HG03432 (cell line): ENCODE data around the gene BCAN.
"Not testable (repeated sequence)": the region's sequence is repeated elsewhere in the genome, so short reads cannot be mapped to it uniquely, and the experiment has no call there.

Experiments
- ATAC-seq: cut with Tn5 transposase; IDR thresholded peaks from one replicate; pipeline ENCODE4 v1.9.1; 2021; ENCODE audit warnings: mild to moderate bottlenecking, moderate library complexity; ENCODE audit not compliant: unreplicated experiment

Gene BCAN

GRCh38 chr1:156616463-156616862 lies 25.5 kb upstream of the BCAN start:
- ATAC-seq, result no peak

GRCh38 chr1:156618853-156619581 lies 22.9 kb upstream of the BCAN start, which contains the start of gene HAPLN2:
TSS of gene HAPLN2 (plus strand) at chr1:156619415. CDS start at chr1:156623491, 4,076 bp downstream.
- ATAC-seq, result no peak

DNA sequence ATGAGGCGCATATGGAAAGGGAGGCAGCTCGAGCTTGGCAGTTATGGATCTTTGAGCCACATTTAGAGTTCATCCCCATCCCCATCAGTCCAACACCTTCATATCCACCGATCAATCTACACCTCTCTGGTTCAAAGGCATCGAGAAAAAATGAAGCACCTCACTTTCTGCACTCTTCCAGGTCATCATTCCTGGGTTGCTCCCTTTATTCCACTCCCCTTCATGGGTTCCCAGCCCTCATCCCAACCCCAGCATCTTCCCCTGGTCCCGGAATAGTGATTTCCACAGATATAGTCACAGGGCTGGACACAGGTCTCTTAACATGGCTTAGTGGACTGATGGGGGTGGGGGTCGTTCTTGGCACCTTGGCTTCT lies 22.3 kb upstream of the BCAN start:
- no peak for ATAC-seq

DNA sequence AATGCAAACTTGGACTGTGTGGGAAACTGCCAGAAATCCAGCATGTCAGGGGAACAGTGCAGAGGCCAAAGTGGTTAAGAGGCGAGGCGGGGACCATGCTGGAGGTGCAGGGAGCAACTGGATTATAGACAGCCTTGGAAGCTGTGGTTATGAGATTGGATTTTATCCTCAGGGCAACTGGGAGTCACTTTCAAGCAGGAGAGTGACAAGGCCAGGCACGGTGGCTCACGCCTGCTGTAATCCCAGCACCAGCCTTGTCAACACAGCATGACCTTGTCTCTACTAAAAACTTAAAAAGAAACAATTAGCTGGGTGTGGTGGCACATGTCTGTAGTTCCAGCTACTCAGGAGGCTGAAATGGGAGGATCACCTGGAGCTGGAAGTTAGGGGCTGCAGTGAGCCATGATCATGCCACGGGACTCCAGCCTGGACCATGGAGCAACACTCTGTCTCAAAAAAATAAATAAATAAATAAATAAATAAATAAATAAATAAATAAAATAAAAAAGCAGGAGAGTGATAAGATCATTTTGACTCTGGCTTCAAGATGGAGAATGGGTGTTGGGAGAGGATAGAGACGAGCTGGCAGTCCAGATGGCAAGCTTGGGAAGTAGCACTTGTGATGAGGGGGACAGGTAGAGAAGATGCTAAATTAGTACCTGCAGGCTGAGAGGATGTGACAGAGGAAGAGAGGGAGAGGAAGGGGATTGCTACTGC lies 19.2 kb upstream of the BCAN start:
- no peak for ATAC-seq

DNA sequence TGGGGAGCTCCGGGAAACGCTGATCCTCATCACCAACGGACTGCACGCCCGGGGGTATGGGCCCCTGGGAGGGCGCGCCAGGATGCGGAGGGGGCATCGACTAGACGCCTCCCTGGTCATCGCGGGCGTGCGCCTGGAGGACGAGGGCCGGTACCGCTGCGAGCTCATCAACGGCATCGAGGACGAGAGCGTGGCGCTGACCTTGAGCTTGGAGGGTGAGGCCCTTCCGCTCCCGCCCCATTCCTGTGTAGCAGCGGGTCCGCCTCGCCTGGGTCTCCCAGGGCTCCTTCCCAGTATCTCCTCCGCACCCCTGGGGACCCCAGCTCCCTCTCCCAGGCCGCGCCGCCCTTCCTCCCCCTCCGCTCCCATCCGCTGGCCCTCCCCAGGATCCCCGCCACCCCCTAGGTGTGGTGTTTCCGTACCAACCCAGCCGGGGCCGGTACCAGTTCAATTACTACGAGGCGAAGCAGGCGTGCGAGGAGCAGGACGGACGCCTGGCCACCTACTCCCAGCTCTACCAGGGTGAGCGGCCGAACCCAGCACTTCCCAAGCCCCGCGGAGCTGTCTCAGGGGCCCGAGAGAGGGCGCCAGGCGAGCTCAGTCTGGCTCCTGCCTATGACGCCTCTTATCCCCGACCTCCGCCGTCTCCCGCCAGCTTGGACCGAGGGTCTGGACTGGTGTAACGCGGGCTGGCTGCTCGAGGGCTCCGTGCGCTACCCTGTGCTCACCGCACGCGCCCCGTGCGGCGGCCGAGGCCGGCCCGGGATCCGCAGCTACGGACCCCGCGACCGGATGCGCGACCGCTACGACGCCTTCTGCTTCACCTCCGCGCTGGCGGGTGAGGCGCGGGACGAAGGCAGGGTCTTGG lies 17.7 kb upstream of the BCAN start:
- ATAC-seq, result no peak

DNA sequence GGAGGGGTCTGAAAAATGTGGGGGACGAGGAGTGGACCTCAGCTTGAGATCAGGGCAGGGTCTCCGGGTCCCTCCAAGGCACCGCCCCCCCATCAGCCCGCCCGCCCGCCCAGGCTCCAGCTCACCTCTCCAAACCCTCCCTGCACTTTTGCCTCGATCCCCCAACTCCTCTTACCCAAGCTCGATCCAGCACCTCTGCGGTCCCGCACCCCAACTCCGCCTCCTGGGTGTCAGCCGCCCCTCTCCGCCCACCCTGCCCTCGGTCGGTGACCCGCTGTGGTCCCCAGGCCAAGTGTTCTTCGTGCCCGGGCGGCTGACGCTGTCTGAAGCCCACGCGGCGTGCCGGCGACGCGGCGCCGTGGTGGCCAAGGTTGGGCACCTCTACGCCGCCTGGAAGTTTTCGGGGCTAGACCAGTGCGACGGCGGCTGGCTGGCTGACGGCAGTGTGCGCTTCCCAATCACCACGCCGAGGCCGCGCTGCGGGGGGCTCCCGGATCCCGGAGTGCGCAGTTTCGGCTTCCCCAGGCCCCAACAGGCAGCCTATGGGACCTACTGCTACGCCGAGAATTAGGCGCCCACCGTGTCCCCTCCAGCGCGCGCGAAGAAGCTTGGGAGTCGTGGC lies 17.0 kb upstream of the BCAN start:
- ATAC-seq, result no peak

DNA sequence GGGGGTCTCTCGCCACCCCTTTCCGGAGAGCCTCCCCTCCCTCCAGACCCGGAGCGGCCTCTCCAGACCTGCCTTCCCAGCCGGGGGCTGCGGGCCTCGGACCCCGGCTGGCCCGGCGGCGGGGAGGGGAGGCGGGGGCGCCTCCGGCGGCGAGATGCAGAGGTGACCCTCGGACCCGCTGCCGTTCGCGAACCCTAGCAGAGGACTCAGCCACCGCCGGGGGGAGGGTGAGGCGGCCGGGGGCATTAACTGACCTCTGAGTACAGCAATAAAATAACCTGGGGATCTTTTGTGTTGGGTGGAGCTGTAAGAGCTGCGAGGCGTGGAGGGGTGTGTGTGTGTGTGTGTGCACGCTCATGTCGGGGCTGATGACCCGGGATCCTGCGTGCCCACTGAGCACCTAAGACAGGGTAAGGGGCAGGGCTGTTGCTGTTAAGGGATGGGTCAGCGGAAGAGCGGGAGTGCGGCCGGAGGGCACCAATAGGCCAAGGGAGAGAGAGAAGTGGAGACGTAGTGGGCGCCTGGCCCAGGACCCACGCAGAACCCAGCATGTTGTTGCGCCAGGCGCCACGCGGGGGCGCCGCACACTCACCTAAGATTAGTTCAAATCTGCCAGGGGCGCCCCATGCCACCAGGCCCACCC lies 16.4 kb upstream of the BCAN start:
- ATAC-seq, result no peak

GRCh38 chr1:156626079-156626438 lies 15.9 kb upstream of the BCAN start:
- no peak for ATAC-seq

- no peak for ATAC-seq
Observed at GRCh38 chr1:156627313-156627880, 14.5 kb upstream of the BCAN start.

DNA sequence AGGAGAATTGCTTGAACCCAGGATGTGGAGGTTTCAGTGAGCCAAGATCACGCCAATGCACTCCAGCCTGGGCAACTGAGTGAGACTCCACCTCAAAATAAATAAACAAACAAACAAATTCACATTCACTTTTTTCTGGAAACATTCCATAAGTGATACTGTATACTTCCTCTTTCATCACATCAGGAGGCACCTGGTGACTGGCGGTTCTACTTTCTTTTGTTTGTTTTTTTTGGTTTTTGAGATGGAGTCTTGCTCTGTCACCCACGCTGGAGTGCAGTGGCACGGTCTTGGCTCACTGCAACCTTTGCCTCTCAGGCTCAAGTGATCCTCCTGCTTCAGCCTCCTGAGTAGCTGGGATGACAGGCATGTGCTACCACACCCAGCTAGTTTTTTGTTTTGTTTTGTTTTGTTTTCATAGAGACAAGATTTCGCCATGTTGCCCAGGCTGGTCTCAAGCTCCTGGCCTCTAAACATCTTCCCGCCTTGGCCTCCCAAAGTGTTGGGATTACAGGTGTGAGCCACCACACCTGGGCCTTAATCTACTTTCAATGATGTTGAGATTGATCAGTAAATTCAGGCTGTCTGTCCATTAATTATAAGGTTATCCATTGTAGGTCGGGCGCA lies 12.0 kb upstream of the BCAN start:
- ATAC-seq, result no peak

DNA sequence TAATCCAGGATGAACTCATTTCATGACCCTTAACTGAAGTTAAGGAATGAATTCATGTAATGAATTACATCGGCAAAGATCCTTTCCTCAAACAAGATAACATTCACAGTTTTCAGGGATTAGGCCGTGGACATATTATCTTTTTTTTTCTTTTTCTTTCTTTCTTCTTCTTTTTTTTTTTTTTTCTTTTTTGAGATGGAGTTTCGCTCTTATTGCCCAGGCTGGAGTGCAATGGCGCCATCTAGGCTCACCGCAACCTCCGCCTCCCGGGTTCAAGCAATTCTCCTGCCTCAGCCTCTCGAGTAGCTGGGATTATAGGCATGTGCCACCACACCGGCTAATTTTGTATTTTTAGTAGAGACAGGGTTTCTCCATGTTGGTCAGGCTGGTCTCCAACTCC lies 10.8 kb upstream of the BCAN start:
- not testable (repeated sequence) for ATAC-seq

GRCh38 chr1:156632355-156632754 lies 9.6 kb upstream of the BCAN start:
- no peak for ATAC-seq

DNA sequence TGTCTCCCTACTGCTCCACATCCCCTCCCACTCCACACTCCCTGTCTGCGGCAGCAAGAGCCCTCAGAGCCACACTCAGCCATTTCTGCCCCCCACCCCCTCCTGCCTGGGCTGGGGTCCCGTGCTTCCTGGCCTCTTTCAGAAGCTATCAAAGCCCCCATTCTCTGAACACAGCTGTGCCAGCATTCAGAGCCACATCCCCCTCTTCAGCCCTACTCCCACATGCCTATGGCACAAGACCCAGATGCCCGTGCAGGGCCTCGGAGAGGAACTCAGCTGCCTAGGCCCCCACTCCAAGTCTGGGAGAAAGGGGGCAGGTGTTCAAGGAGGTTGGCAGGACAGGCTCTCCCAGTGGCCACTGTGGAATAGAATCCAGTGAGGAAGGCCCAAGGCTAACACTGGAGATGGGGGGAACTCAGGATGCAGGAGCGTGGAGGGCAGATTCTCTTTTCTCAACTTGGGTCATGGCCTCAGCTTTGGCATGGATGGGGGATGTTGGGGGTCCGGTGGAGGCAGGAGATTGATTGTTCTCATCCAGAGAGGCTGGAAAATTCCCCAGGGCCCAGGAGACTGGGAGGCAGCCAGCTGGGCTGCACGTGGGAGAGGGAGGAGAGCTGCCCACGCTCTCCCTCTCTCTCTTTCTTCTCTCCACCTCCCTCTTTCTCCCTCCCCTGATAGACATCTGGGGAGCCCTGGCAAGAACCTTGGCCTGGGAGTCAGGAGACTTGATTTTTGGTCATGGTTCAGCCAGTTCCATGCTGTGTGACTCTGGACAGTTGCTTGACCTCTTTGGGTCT lies 3.5 kb upstream of the BCAN start:
- ATAC-seq, result no peak

DNA sequence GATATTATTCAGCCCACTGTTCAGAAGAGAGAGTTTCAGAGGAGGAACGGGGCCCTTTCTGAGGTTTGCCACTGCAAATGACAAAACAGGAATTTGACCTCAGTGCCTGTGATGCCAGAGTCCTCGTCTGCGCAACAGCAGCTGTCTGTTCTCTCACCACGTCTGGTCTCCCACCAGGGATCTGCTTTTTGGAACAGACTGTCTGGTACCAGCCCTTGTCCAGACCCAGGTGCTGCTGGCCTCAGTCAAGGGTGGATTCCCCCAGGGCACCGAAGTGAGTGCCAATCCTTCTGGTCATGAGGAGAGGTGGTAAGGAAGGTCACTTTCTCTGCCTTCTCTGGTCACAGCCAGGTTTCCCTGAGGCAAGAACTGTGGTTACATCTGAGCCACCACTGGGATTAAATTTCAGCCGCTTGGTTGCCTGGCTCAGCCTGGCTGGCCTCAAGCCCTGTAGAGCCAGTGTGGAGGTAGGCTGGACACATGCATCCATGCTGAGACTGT lies 2.3 kb upstream of the BCAN start:
- ATAC-seq, result no peak

DNA sequence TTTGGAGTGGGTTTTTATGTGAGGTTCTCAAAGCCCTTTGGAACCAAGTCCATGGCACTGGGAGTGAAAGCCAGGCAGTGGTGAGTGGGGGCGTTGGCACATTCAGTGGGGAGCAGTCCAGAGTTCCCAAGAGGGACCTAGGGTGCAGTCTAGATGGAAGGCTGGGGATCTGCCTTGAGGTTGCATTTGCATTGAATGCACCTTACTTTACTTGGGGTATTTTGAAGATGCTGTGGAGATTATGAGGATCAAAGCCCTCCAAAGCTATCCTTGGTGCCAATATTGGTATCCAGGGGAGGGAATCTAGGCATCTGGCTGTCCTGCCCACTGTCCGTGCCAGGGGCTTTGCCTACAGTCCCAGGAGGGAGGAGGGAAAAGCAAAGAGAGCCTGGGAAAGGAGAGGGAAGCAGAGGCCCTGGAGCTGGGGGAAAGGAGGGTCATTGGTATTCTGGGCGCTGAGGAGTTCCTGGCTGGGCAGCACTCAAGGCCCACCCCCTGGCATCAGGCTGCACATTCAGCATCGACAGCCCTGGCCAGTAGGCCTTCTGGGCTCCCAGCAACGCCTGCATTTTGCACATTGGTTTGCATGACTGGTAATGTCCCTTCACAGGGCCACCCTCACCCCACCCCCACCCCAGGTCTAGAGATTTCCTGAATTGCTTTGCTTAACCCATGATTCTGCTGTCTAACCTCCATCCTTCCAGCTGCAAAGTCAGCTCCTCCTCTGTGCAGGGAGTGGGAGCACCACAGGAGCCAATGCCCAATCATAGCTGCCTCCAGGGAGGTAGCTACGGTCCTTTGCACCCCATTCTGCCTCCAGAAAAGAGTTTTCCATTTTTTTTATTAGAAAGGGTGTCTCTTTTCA lies 843 bp upstream of the BCAN start:
- no peak for ATAC-seq

DNA sequence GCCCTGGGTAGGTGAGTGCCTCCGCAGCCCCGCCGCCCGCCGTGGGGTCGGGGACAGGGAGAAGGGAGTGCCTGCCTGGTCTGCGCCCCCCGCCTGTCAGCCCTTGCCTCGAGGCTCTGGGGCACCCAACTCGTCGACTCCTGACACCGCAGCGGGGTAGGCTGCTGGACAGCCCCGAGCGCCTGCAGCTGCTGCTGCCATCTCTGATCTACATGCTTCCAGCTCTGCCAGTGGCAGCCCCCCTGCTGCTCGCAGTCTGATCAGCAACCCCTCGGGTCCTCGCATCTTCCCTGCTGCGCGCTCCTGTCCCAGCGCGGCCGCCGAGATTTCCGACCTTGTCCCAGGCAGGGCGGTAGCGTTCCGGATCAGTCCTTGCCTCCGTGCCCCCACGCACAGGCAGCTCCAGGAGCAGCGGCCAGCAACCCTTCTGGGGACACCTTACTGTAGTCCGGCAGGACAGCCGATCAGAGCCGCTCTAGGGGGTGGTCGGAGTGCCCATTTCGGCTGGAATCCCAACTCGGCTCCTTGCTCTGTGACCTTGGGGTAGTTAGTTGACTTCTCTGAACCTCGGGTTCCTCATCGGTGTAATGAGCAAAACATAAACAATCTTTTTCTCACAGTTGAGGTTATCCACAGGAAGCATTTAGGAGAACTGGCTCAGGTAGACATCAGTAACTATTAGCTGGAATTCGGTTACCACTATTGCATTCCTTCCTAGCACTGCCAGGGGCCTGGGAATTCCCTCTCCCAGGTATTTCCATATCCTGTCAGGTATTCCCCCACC lies 540 bp downstream of the BCAN start:
- no peak for ATAC-seq
